PC-3 (cell line): ENCODE measurements around the gene FSTL3.

Experiments used
- EZH2 ChIP-seq: fragments of 300-600 bp; sonication (generic); IDR thresholded peaks from one replicate; pipeline ENCODE4 v1.6.1; 2017; ENCODE audit warnings: antibody characterized with exemption, mild to moderate bottlenecking, low read length; ENCODE audit not compliant: unreplicated experiment
- EZH2phosphoT487 ChIP-seq: fragments of 300-600 bp; sonication (generic); IDR thresholded peaks from 2 replicates; pipeline ENCODE4 v1.6.1; 2018; ENCODE audit warnings: mild to moderate bottlenecking, antibody characterized with exemption, low read length, borderline replicate concordance
- TF ChIP-seq, protein P1 (sequence below): fragments of 300-600 bp; sonication (generic); conservative IDR thresholded peaks from 2 replicates; pipeline ENCODE4 v1.5.1; 2017; ENCODE audit warnings: antibody characterized with exemption, low read depth, mild to moderate bottlenecking, low read length

DNA sequence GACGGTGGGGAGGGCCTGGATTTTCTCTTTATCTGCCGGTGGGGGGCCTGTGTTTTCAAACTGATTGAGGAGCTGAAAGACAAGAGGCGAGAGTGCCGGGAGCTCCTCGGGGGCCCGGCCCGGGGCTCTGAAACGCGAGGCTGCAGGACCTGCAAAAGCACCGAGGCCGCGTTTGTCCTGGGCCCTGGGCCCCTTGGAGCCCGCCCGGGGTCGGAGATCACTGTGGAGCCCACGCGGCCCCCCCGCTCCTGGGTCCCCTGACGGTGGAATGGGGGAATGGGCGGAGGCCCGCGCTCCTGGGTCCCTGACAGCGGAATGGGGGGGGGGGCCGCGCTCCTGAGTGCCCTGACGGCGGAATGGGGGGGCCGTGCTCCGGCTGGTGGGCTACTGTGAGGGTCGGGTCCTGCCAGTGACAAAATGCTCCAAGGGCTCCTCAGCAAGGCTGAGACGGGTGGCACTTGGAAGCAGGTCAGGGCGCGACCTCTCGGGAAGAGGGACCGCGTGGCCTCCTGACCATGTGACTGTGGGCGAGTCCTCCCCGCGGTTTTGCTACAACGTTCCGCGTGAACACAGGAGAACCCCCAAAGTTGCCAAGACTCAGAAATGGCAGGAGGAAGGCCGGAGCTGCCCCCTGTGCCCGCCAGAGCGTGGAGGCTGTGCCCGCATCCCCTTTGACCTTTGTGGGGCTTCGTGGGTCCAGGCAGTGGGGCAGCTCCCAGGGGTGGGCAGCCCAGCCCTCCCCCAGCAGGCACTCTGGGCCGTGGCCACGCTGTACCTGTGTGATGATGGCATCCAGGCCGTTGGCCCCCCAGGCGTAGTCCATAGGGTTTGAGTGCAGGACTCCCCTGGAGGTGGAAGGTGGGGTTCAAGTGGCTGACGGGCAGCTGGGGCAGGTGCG, 27.0 kb upstream of the FSTL3 start:
- TF ChIP-seq, protein P1, sequence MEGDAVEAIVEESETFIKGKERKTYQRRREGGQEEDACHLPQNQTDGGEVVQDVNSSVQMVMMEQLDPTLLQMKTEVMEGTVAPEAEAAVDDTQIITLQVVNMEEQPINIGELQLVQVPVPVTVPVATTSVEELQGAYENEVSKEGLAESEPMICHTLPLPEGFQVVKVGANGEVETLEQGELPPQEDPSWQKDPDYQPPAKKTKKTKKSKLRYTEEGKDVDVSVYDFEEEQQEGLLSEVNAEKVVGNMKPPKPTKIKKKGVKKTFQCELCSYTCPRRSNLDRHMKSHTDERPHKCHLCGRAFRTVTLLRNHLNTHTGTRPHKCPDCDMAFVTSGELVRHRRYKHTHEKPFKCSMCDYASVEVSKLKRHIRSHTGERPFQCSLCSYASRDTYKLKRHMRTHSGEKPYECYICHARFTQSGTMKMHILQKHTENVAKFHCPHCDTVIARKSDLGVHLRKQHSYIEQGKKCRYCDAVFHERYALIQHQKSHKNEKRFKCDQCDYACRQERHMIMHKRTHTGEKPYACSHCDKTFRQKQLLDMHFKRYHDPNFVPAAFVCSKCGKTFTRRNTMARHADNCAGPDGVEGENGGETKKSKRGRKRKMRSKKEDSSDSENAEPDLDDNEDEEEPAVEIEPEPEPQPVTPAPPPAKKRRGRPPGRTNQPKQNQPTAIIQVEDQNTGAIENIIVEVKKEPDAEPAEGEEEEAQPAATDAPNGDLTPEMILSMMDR: no peak
- TF ChIP-seq EZH2phosphoT487 (no peak), EZH2 (no peak)
